Measurements from ENCODE around the gene APOL6. TPM values are rescaled to one million over a fixed set of nuclear protein-coding genes. Genes with fewer than 3 reads are reported as not detected.

APOL6 gene
- total and polyA plus RNA-seq, 10 of the 15 experiments (the other 5 are each of a cell fraction or from before 2014, with no cell fraction given) = 4.3 to 22.9 (median 9.3) TPM

GRCh38 chr22:35627267-35628041 lies 20.8 kb upstream of the APOL6 start (continued):
- TF ChIP-seq PKNOX1 (IDR thresholded peaks at IDR 0.05) (0 out of 2 replicates have a peak, but pooled peaks have one; percentile 7), YBX1 (IDR thresholded peaks at IDR 0.05) (no peak), RAD21 (IDR thresholded peaks at IDR 0.05; ENCODE audit: insufficient read depth, low read depth, low read length) (peak; percentile 92), NFYA (IDR thresholded peaks at IDR 0.05; ENCODE audit: borderline replicate concordance, low read depth, low read length) (no peak), MEF2B (IDR thresholded peaks at IDR 0.05; ENCODE audit: partially characterized antibody, poor library complexity, severe bottlenecking) (no peak), ZNF622 (IDR thresholded peaks at IDR 0.05) (no peak), NR2C1 (IDR thresholded peaks at IDR 0.05) (no peak), SRF (IDR thresholded peaks at IDR 0.05; ENCODE audit: low read depth in 2 of 2, low read length in 2 of 2) (no peak), ZBED1 (IDR thresholded peaks at IDR 0.05; ENCODE audit: borderline replicate concordance) (no peak), TCF12 (IDR thresholded peaks at IDR 0.05; ENCODE audit: low read depth, low read length) (no peak), ZNF24 (IDR thresholded peaks at IDR 0.05) (no peak), RB1 (IDR thresholded peaks at IDR 0.05; ENCODE audit: borderline replicate concordance) (0 out of 2 replicates have a peak, but pooled peaks have one; percentile 29), FOXM1 (IDR thresholded peaks at IDR 0.05; ENCODE audit: low read depth, low read length) (no peak), EP300 (IDR thresholded peaks at IDR 0.05; ENCODE audit: borderline replicate concordance in 1 of 2, control insufficient read depth in 1 of 2, low read depth in 2 of 2, low read length in 2 of 2) (no peak), RUNX3 (IDR thresholded peaks at IDR 0.05; ENCODE audit: low read length) (0 out of 2 replicates have a peak, but pooled peaks have one; percentile 6), ZNF207 (IDR thresholded peaks at IDR 0.05; ENCODE audit: borderline replicate concordance) (no peak), WRNIP1 (IDR thresholded peaks at IDR 0.05; ENCODE audit: borderline replicate concordance, low read depth, low read length) (no peak), TCF3 (IDR thresholded peaks at IDR 0.05; ENCODE audit: borderline replicate concordance, insufficient read depth, low read depth, low read length) (no peak), ATF3 (IDR thresholded peaks at IDR 0.05; ENCODE audit: borderline replicate concordance, extremely low read depth, low read depth, low read length) (no peak), BCLAF1 (IDR thresholded peaks at IDR 0.05) (no peak), RFX5 (IDR thresholded peaks at IDR 0.05; ENCODE audit: low read depth, low read length) (peak; percentile 70), EED (IDR thresholded peaks at IDR 0.05; ENCODE audit: low read depth) (peak; percentile 56; the same call in 1 of the 2 replicates), JUNB (IDR thresholded peaks at IDR 0.05) (no peak), CHD2 (IDR thresholded peaks at IDR 0.05; ENCODE audit: borderline replicate concordance, low read depth, low read length) (no peak), TARDBP (IDR thresholded peaks at IDR 0.05; ENCODE audit: borderline replicate concordance) (no peak), KAT2A (conservative IDR thresholded peaks at IDR 0.05; ENCODE audit: control insufficient read depth, low read depth, low read length) (no peak), SPI1 (IDR thresholded peaks at IDR 0.05; ENCODE audit: borderline replicate concordance, insufficient read depth, low read depth, low read length) (no peak), SMC3 (IDR thresholded peaks at IDR 0.05; ENCODE audit: borderline replicate concordance, low read length) (peak; percentile 81; the same call in 1 of the 2 replicates), POLR2A (IDR thresholded peaks at IDR 0.05; ENCODE audit: low read depth, low read length) (no peak)
